Measurements from ENCODE around the gene MGAT4A.

DNA sequence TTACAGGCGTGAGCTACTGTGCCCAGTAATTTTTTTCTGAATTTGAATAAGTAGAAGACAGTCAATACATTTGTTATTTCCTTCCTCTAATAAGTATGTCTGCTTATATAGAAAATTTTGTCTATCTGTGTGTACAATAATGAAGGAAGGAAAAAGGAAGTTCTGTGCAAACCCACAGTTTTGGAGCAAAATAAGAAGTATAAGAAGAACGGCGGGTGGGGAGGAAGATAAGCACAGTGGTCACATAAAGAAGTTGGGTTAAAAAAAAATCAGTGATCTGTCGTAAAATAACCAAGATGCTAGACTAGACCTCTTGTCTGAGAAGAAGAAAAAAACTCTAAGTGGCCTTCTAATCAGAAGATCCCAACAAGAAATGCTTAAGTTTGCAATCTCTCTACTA lies 20.2 kb downstream of the MGAT4A start:
- no peak for TF ChIP-seq REST (IDR thresholded peaks at IDR 0.05; ENCODE audit: unreplicated experiment)
- no peak for TF ChIP-seq CTCF (conservative IDR thresholded peaks at IDR 0.05; ENCODE audit: low read depth in 2 of 2)
- TF ChIP-seq ZNF114 (CRISPR knock-in tag; IDR thresholded peaks at IDR 0.05): no peak
- no peak for TF ChIP-seq CREB1 (CRISPR knock-in tag; IDR thresholded peaks at IDR 0.05; ENCODE audit: low read depth)
- TF ChIP-seq EZH2 (IDR thresholded peaks at IDR 0.05; ENCODE audit: low read depth, unreplicated experiment): no peak
- TF ChIP-seq EZH2phosphoT487 (IDR thresholded peaks at IDR 0.05; ENCODE audit: unreplicated experiment): no peak
- TF ChIP-seq NANOG (IDR thresholded peaks at IDR 0.05; ENCODE audit: borderline replicate concordance): no peak
- TF ChIP-seq, protein P1, sequence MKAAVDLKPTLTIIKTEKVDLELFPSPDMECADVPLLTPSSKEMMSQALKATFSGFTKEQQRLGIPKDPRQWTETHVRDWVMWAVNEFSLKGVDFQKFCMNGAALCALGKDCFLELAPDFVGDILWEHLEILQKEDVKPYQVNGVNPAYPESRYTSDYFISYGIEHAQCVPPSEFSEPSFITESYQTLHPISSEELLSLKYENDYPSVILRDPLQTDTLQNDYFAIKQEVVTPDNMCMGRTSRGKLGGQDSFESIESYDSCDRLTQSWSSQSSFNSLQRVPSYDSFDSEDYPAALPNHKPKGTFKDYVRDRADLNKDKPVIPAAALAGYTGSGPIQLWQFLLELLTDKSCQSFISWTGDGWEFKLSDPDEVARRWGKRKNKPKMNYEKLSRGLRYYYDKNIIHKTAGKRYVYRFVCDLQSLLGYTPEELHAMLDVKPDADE (IDR thresholded peaks at IDR 0.05): no peak
- no peak for TF ChIP-seq POLR2AphosphoS5 (IDR thresholded peaks at IDR 0.05; ENCODE audit: low read depth)
- TF ChIP-seq ZNF462 (CRISPR knock-in tag; IDR thresholded peaks at IDR 0.05): no peak

All from GM23338 (cell line).